Transverse colon (tissue), 4 donors: Measurements from ENCODE around the gene HOXB4. TPM values are rescaled to one million over a fixed set of nuclear protein-coding genes. Genes with fewer than 3 reads are reported as not detected.

Experiments used
- DNase-seq: peaks from one replicate; pipeline ENCODE4 v3.0.0-alpha.2; 2019
- H3K27ac ChIP-seq, 4 donors: fragments of 200-600 bp; sonication (generic); 2 replicates each; pipeline ENCODE4 v1.5.1; 2016 to 2018; ENCODE audit warnings: inconsistent platforms in 4 of 4
- H3K27me3 ChIP-seq: fragments of 200-600 bp; sonication (generic); 2 replicates; pipeline ENCODE4 v1.5.1; 2017; ENCODE audit warnings: inconsistent platforms
- H3K36me3 ChIP-seq, 4 donors: fragments of 200-600 bp; sonication (generic); 2 replicates each; pipeline ENCODE4 v1.5.1; 2017 to 2019; ENCODE audit warnings: inconsistent platforms in 4 of 4
- H3K4me1 ChIP-seq, 4 donors: fragments of 200-600 bp; sonication (generic); 2 replicates each; pipeline ENCODE4 v1.5.1; 2017 to 2020; ENCODE audit warnings: inconsistent platforms in 4 of 4
- H3K4me3 ChIP-seq, 4 donors: fragments of 200-600 bp; sonication (generic); 1 replicate in 1 of 4; 2 replicates in 3 of 4; pipeline versions ENCODE4 v1.5.1 to v1.6.1; 2017 to 2019; ENCODE audit warnings: inconsistent platforms in 4 of 4
- H3K9me3 ChIP-seq, 2 donors: fragments of 200-600 bp; sonication (generic); 2 replicates each; pipeline ENCODE4 v1.5.1; 2017 to 2019; ENCODE audit warnings: inconsistent platforms in 2 of 2
- CTCF ChIP-seq, 5 experiments: fragments of 200-600 bp in 3 of 5; fragments of 450-650 bp in 2 of 5; sonication (generic) in 3 of 5; IDR thresholded peaks; 1 replicate in 2 of 5; 2 replicates in 3 of 5; pipeline ENCODE4 v1.5.1; 2016 to 2017; ENCODE audit warnings: antibody characterized with exemption in 5 of 5, inconsistent platforms in 3 of 5, mild to moderate bottlenecking in 2 of 5, moderate library complexity in 1 of 5
- EP300 ChIP-seq: sonication (generic); formaldehyde crosslinking; IDR thresholded peaks from one replicate; pipeline ENCODE4 v1.6.1; 2017; ENCODE audit warnings: antibody characterized with exemption, low read depth
- POLR2A ChIP-seq: fragments of 450-650 bp; IDR thresholded peaks from one replicate; pipeline ENCODE4 v1.6.1; 2016; ENCODE audit warnings: antibody characterized with exemption, mild to moderate bottlenecking, moderate library complexity
- POLR2AphosphoS5 ChIP-seq, 3 donors: sonication (generic); formaldehyde crosslinking; IDR thresholded peaks; one replicate each; pipeline ENCODE4 v1.6.1; 2016; ENCODE audit warnings: antibody characterized with exemption in 3 of 3
- WGBS, 2 donors: methylation state at CpG; one replicate each; pipeline ENCODE4 v1.1.5; 2018; ENCODE audit warnings: low coverage in 1 of 2; 5-methylcytosine and 5-hydroxymethylcytosine counted together
- in situ Hi-C, 4 donors: fragments of 200-750 bp; cut with MboI; loops; one replicate each; pipeline versions ENCODE4 v1.15.0 to v1.15.1; 2017; ENCODE audit warnings: low sequenced_read_pairs in 3 of 4, low pct_ligation_motif_present in 1 of 4, low pct_unique_long_range_greater_than_20kb in 1 of 4
- intact Hi-C: fragments of 100-400 bp; cut with DNase I; formaldehyde crosslinking; loops from one replicate; pipeline ENCODE4 v1.15.1; 2023; ENCODE audit warnings: low total_unique reads
- total RNA-seq, 4 donors: library from RNA; depleted of rRNA; stranded (reverse); fragments of >200 nt; gene quantifications; one replicate each; pipeline ENCODE4 v1.1.0, GENCODE V29; 2016

The HOXB4 gene
- total RNA-seq, 4 donors from 2014 or later = 1.9 to 4.8 (median 2.0) TPM; not detected in 1

DNA sequence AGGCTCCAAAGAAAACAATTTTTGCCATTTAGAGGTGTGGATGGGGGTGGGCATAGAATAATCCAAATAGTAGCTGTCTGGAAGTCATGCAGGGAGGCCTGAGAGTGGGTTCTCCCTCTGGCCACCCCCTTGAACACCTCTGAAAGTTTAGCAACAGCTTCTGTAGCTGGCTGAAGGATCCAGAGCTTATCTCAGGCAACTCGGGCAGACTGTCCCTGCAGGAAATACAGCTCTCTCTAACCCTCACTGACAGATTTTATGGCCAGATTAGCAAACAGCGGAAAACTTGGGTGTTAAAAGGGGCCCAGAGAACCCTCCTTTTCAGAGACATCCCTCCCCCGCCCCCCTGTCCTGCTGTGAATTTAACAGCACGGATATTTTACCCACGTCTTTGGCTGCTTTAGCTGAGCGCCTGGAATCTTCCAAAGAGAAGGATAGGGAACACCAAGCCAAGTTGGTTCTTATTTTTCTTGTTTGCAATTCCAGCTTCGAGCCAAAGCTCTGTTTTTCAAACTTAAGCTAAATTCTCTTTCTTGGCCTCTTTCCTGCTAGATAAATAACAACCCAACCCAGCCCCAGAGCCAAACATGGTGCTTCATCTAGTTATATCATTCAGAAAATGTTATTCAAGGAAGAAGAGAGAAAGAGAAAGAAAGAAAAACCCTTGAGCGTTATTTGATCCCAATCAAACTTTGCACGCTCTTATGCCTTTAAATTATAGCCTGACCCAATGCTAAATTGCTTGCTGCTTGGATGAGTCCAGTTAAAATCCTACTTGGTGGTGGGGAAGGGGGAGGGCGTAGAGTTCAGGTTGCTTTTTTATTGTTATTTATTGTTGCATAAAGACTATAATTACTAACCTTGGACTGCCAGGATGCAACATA, 31.0 kb downstream of the HOXB4 start:
- Histone ChIP-seq H3K36me3 (no peaks in the 10 kb centered on the region), H3K4me3 (peak overlapping the region in 1 of 4 donors; percentile 17), H3K27me3 (peaks cover 12% of the 10 kb centered on the region), H3K4me1 (peaks cover 22 to 81% (median 39%) of the 10 kb centered on the region in 4 donors), H3K9me3 (no peaks in the 10 kb centered on the region), H3K27ac (peak overlapping the region; percentile 89 to 95 (median 94))
- TF ChIP-seq POLR2AphosphoS5 (IDR thresholded peaks at IDR 0.05) (peak; percentile 21 to 30 (median 29)), POLR2A (no peak)
- intact Hi-C loops = no loop called here
- WGBS, 2 donors = 19 to 21% methylated on average over 5 to 10 of the region's 10 CpGs
- no peak for DNase-seq
- in situ Hi-C loops = no loop called here

DNA sequence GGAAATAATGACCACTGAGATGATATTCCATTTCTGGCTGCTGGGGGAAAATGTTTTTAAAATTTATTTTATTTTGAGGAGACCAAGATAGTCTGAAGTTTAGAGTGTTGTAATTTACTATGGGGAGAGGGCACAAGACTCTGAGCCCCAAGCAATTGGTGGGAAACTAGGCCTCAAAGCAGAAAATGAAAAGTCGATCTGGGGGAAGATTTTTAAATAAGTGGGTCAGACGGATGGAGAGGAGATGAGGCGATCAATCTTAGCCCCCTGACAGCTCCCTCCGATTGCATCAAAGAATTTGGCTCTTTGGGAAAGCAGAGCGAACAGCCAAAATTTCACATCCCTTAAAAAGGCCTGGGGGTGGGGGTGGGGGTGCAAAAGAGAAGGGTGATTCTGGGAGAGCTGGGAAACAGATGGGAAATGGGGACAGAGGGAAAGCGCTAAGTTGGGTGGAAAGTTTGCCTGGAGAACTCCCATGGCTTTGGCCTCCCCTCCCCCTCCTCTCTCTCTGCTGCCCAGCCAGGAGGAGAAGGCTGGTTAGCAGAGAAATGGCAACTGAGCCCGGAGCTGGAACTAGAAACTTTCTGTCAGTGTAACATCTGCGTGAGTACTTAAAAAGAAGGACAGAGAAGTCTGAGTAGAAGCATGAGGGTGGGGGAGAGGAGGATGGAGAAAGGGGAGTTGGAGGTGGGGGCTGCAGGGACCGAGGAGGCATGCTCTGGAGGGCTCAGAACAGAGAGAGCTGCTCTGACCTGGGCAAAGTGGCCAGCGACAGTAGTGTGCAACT, 31.8 kb downstream of the HOXB4 start:
- Histone ChIP-seq H3K9me3 (no peaks in the 10 kb centered on the region), H3K27me3 (peaks cover 17% of the 10 kb centered on the region), H3K4me3 (peak overlapping the region in 1 of 4 donors; percentile 17), H3K36me3 (no peaks in the 10 kb centered on the region), H3K4me1 (peaks cover 22 to 73% (median 35%) of the 10 kb centered on the region in 4 donors), H3K27ac (peak overlapping the region; percentile 89 to 95 (median 94))
- 45 to 51% methylated on average over 6 to 10 of the region's 10 CpGs for WGBS, 2 donors
- no peak for DNase-seq
- TF ChIP-seq POLR2A = no peak
- TF ChIP-seq EP300 = no peak
- no peak for TF ChIP-seq CTCF (IDR thresholded peaks at IDR 0.05)
- TF ChIP-seq POLR2AphosphoS5 (IDR thresholded peaks at IDR 0.05) = no peak
- in situ Hi-C loops (no loop called here), intact Hi-C loops (no loop called here)

DNA sequence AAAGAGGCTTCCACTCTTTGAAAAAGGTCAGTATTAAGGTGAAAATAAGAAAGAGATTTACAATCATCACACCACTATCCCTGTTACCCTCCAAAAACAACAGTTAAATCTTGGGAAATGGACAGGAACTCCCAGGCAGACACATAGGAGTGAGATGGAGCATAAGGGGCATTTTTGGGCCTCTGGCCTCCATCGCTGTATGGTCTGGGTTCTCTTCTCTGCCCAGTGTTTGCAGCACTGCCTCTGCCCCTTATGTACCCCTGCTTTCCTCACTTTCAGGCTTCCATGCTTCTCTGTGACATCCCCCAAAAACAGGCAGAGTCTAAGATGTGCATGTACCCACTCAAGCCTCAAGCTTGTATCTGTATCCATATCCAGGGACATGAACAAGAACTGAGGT, 32.6 kb downstream of the HOXB4 start:
- TF ChIP-seq POLR2AphosphoS5 (IDR thresholded peaks at IDR 0.05) (no peak), POLR2A (no peak), CTCF (IDR thresholded peaks at IDR 0.05) (no peak), EP300 (no peak)
- DNase-seq = no peak
- Histone ChIP-seq H3K9me3 (no peaks in the 10 kb centered on the region), H3K36me3 (no peaks in the 10 kb centered on the region), H3K27me3 (peaks cover 17% of the 10 kb centered on the region), H3K27ac (peak overlapping the region; percentile 89 to 95 (median 94)), H3K4me1 (peaks cover 22 to 76% (median 35%) of the 10 kb centered on the region in 4 donors), H3K4me3 (no peak overlapping the region)
- 89% methylated on average over 1 of the region's 1 CpG; no CpG with 5 or more reads in 1 of the 2 donors for WGBS, 2 donors
- in situ Hi-C loops (no loop called here), intact Hi-C loops (no loop called here)

GRCh38 chr17:48545022-48545375, 33.2 kb downstream of the HOXB4 start, which contains the start of gene HOXB2:
Gene HOXB2, minus strand, starts transcription at chr17:48545109. Its CDS starts 198 bp downstream, at chr17:48544911.
- in situ Hi-C loops (no loop called here), intact Hi-C loops (no loop called here)
- Histone ChIP-seq H3K27me3 (peaks cover 17% of the 10 kb centered on the region), H3K4me3 (peak within 1 kb of the TSS; percentile 45 to 74 (median 60)), H3K4me1 (peaks cover 22 to 73% (median 35%) of the 10 kb centered on the region in 4 donors), H3K9me3 (no peaks in the 10 kb centered on the region), H3K36me3 (no peaks in the 10 kb centered on the region), H3K27ac (peak within 1 kb of the TSS; percentile 89 to 95 (median 94))
- WGBS, 2 donors = 40 to 64% methylated on average over 12 of the region's 12 CpGs
- TF ChIP-seq EP300 (no peak), CTCF (IDR thresholded peaks at IDR 0.05) (no peak), POLR2A (no peak), POLR2AphosphoS5 (IDR thresholded peaks at IDR 0.05) (no peak)
- no peak for DNase-seq
